T-helper 2 cell treated with Interferon-gamma antibody and Interleukin-4, amounts not matched to agents 5 μg/mL and 100 μg/mL, for 36 hours (primary cell): ENCODE data around the gene BATF3.

Source experiments
- DNase-seq: peaks from one replicate; pipeline ENCODE4 v3.0.0; 2021; ENCODE audit warnings: low spot score
- H3K27ac Mint-ChIP-seq: one replicate; pipeline ENCODE4 v1.8.0; 2021; ENCODE audit warnings: mild to moderate bottlenecking, mixed read lengths
- H3K27me3 Mint-ChIP-seq: one replicate; pipeline ENCODE4 v1.8.0; 2021; ENCODE audit warnings: low read depth, mixed read lengths
- H3K36me3 Mint-ChIP-seq: one replicate; pipeline ENCODE4 v1.8.0; 2021; ENCODE audit warnings: low read depth, mixed read lengths
- H3K4me1 Mint-ChIP-seq: one replicate; pipeline ENCODE4 v1.8.0; 2021; ENCODE audit warnings: low read depth, mixed read lengths
- H3K4me3 Mint-ChIP-seq: one replicate; pipeline ENCODE4 v1.8.0; 2022; ENCODE audit warnings: mild to moderate bottlenecking, moderate library complexity, mixed read lengths
- H3K9me3 Mint-ChIP-seq: one replicate; pipeline ENCODE4 v1.8.0; 2021; ENCODE audit warnings: mixed read lengths

Gene BATF3

DNA sequence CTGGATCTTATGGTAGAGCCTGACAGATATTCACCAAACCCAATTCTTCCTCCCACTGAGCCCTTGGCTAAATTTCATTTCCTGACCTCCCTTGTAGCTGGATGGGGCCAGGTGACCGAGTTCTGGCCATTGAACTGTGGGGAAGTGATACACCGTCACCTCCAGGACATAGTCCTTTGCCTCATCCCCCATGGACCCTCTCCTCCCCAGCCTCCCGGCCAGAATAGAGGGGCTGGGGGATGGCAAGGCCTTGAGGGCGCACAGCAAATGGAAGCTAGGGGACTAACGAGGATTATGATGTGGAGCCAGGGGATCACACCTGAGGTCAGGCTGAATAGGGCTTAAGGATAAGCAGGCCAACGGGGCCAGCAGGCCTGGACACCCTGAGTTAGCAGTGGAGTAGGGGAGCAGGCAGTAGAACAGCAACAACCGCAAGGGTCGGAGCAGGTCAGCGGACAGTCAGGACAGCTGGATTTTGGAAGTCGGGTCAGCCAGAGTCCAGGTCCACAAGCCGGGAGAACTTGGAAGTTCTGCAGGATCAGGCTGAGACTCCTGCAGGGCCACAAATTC is 15.0 kb downstream of the BATF3 start:
- Mint-ChIP-seq H3K4me3 (no peak overlapping the region), H3K27me3 (no peaks in the 10 kb centered on the region), H3K4me1 (peaks cover 54% of the 10 kb centered on the region), H3K9me3 (no peaks in the 10 kb centered on the region), H3K36me3 (peaks cover 10% of the 10 kb centered on the region), H3K27ac (no peak overlapping the region)
- DNase-seq, result peak; percentile 1

DNA sequence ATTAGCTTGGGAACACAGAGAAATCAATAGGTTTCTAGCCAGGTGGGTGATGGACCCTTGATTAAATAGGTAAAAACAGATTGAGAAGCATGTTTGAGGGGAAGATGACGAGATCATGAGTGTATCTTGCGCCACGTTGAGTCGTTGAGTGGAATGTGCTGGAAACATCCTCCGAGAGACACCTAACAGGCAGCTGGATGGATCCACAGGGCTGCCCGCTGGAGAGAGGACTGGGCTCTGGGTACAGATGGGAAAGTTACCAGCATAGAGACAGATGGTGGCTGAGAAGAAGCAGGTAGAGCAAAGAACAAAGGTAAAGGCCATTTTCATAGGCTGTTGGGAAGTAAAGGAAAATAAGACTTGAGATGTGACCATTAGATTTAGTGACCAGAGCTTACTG is 15.6 kb downstream of the BATF3 start:
- no peaks in the 10 kb centered on the region for H3K27me3 Mint-ChIP-seq
- peaks cover 10% of the 10 kb centered on the region for H3K36me3 Mint-ChIP-seq
- H3K9me3 Mint-ChIP-seq, result no peaks in the 10 kb centered on the region
- H3K4me3 Mint-ChIP-seq, result peak overlapping the region; percentile 71
- DNase-seq, result no peak
- peaks cover 58% of the 10 kb centered on the region for H3K4me1 Mint-ChIP-seq
- peak overlapping the region; percentile 87 for H3K27ac Mint-ChIP-seq

DNA sequence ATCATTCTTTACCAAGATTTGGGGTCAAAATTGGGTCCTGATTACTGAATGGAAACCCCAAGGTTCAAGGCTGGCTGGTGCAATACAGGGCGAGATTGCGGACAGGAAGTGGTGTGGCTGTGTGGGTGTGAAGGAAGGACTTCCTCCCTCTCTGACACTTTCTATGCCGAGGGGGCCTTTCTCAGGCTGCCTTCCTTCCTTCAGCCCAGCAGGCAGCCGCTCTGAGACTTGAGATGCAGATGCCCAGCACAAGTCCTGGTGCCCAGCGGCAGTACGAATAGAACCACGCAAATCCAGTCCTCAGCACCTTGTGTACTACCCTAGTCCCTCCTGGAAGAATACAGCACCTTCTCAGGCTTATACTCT is 16.3 kb downstream of the BATF3 start:
- H3K36me3 Mint-ChIP-seq, result peaks cover 10% of the 10 kb centered on the region
- H3K27me3 Mint-ChIP-seq, result no peaks in the 10 kb centered on the region
- H3K4me3 Mint-ChIP-seq, result peak overlapping the region; percentile 71
- DNase-seq, result peak; percentile 66
- H3K9me3 Mint-ChIP-seq, result no peaks in the 10 kb centered on the region
- H3K4me1 Mint-ChIP-seq, result peaks cover 65% of the 10 kb centered on the region
- H3K27ac Mint-ChIP-seq, result peak overlapping the region; percentile 87

DNA sequence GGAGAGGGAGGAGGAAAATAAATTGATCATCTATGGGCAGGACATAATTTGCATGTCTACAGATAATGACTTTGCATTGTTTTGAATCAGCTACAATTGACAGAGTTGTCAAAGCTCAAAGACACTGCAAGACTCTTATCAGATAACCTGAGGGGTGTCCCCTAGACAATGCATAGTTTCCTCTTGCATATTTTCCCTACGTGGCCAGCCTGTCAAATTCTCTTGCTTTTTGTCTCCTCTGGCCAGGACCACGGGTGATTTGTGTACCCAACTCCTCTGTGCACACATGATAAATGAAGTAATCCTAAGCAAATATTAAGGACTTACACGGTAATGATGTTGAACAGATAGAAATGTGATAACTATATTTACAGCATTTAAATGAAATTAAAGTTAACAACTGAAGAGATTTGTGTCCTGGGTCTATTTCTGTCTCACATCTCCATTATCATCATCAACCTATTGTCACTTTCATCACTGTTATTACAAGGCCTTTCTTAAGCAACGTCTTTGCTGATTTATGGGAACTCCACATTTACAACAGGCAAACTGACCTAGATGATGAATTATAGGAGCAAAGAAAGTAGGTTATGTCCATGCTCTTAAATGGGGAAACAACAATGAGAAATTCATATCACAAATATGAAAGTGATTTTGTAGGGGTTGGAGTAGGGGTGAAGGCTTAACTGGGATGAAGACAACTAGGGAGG is 18.8 kb downstream of the BATF3 start:
- Mint-ChIP-seq H3K27me3 (no peaks in the 10 kb centered on the region), H3K27ac (peak overlapping the region; percentile 42)

DNA sequence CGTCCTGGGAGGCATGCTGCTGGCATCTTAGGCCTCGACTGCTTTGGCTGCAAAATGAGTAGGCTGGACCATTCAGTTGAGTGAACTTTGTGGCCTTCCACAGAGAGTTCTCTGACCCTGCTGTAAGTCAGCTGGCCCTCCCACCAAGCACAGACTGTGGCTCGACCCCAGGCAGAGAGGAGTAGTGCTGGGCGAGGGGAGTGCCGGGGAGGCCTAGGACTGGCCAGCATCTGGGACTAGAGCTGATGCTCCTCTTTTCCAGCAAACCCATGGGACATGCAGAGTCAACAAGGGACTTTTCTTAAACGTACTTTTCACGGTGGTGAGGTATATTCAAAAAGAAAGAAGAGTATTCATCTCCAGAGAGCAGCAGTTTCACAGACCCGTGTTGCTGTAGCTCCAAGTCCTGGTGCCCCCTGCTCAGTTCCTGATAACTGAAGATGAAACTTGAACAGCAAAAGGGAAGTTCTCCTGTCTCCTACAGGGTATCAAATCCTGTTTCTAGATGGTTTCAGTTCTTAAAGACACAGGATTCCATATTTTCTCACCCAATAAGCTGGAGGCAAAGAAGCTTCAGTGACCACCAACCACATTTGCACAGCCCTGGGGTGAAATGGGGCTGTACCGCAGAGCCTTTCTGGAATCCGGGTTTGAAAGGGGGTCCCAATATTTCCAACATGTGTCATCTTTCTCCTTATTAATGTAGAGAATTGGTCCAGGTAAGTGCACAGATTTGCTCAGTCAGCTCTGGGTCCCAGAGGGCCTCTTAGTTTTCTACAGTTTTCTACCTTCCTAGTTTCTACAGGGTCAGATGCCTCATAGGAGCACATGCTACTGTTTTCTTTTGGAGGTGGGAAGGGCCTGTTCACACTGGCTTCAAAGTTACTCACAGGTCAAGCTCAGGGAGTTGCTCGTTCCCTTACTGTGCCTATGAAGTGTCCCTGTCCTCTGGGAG is 20.9 kb downstream of the BATF3 start:
- no peaks in the 10 kb centered on the region for H3K9me3 Mint-ChIP-seq
- peak overlapping the region; percentile 25 for H3K4me3 Mint-ChIP-seq
- H3K4me1 Mint-ChIP-seq, result peaks cover 47% of the 10 kb centered on the region

More for the DNA sequence above, 18.8 kb downstream of the BATF3 start:
- peaks cover 60% of the 10 kb centered on the region for H3K4me1 Mint-ChIP-seq
- peak overlapping the region; percentile 8 for H3K4me3 Mint-ChIP-seq
- peaks cover 4% of the 10 kb centered on the region for H3K36me3 Mint-ChIP-seq
- no peaks in the 10 kb centered on the region for H3K9me3 Mint-ChIP-seq
- DNase-seq, result peak; percentile 55

DNA sequence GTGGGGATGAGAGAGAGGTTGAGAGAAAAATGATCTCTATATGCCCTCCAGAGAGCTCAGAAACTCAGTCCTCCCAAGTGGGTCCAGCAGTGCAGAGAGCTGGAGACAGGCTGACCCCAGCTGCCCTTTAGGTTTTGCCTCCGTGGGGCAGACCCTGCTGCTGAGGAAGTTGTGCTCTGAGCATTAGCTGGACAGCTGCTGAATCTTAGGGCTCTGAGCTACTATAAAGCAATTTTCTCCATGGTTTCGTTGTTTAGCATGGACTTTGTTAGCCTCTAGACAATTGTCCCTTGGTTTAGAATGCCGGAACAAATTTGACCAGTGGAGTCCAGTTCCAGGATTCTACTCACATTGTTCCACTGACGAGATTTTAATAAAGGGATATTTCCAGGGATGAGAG is 22.1 kb downstream of the BATF3 start:
- no peak for DNase-seq
- Mint-ChIP-seq H3K27ac (peak overlapping the region; percentile 17), H3K27me3 (no peaks in the 10 kb centered on the region), H3K4me1 (peaks cover 36% of the 10 kb centered on the region), H3K9me3 (no peaks in the 10 kb centered on the region), H3K4me3 (no peak overlapping the region), H3K36me3 (no peaks in the 10 kb centered on the region)

More for the DNA sequence above, 20.9 kb downstream of the BATF3 start:
- DNase-seq, result peak; percentile 62
- Mint-ChIP-seq H3K27me3 (no peaks in the 10 kb centered on the region), H3K27ac (peak overlapping the region; percentile 23), H3K36me3 (no peaks in the 10 kb centered on the region)

DNA sequence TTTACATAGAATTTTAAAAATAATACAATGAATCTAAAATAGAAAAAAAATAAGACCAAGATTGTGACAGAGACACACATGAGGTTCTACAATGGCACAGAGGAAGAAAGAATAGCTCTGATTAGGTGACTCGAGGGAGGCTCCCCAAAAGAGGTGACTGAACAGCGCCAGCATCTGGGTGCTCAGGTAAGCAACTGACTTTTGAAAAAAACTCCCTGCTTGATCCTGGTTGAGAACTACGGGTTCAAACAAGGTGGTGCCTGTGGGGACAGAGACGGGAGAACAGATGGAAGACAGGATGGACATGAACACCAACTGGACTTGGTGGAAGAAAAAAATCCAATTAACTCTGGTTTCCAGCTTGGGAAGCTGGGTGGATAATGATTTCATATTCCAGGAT is 22.5 kb downstream of the BATF3 start:
- no peaks in the 10 kb centered on the region for H3K27me3 Mint-ChIP-seq
- no peak overlapping the region for H3K27ac Mint-ChIP-seq
- DNase-seq, result no peak
- H3K36me3 Mint-ChIP-seq, result no peaks in the 10 kb centered on the region
- H3K4me3 Mint-ChIP-seq, result no peak overlapping the region
- H3K4me1 Mint-ChIP-seq, result peaks cover 33% of the 10 kb centered on the region
- no peaks in the 10 kb centered on the region for H3K9me3 Mint-ChIP-seq

DNA sequence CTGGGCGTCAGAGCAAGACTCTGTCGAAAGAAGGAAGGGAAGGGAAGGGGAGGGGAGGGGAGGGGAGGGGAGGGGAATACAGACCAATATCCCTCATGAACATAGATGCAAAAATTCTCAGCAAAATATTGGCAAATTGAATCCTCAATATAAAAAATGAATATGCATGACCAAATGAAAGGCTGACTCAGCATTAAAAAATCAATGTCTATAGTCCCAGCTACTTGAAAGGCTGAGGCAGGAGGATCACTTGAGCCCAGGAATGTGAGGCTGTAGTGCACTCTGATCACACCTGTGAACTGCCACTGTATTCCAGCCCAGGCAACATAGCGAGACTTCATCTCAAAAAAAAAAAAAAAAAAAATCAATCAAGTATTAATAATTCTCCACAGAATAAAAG is 24.0 kb downstream of the BATF3 start:
- no peaks in the 10 kb centered on the region for H3K27me3 Mint-ChIP-seq
- no peaks in the 10 kb centered on the region for H3K36me3 Mint-ChIP-seq
- no peak overlapping the region for H3K27ac Mint-ChIP-seq
- DNase-seq, result no peak
- no peaks in the 10 kb centered on the region for H3K9me3 Mint-ChIP-seq
- peaks cover 35% of the 10 kb centered on the region for H3K4me1 Mint-ChIP-seq
- no peak overlapping the region for H3K4me3 Mint-ChIP-seq

DNA sequence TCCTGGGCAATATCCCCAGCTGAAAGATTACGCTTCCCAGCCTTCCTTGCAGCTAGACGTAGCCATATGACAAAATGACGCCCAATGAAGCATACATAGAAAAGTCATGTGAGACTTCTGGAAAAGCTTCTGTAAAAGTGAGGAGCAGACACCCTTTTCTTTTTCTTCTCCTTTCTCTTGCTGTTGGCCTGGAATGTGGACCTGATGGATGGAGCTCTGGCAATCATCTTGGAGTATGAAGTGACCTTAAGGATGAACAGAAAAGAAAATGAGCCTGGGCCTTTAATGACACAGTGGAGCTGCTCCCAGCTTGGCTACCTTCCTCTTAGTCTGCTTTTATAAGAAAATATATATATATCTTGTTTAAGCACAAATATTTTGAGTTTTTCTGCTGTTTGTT is 24.8 kb downstream of the BATF3 start:
- no peak overlapping the region for H3K27ac Mint-ChIP-seq
- H3K4me1 Mint-ChIP-seq, result peaks cover 29% of the 10 kb centered on the region
- no peaks in the 10 kb centered on the region for H3K9me3 Mint-ChIP-seq
- no peaks in the 10 kb centered on the region for H3K27me3 Mint-ChIP-seq
- no peak overlapping the region for H3K4me3 Mint-ChIP-seq
- H3K36me3 Mint-ChIP-seq, result no peaks in the 10 kb centered on the region
- no peak for DNase-seq

DNA sequence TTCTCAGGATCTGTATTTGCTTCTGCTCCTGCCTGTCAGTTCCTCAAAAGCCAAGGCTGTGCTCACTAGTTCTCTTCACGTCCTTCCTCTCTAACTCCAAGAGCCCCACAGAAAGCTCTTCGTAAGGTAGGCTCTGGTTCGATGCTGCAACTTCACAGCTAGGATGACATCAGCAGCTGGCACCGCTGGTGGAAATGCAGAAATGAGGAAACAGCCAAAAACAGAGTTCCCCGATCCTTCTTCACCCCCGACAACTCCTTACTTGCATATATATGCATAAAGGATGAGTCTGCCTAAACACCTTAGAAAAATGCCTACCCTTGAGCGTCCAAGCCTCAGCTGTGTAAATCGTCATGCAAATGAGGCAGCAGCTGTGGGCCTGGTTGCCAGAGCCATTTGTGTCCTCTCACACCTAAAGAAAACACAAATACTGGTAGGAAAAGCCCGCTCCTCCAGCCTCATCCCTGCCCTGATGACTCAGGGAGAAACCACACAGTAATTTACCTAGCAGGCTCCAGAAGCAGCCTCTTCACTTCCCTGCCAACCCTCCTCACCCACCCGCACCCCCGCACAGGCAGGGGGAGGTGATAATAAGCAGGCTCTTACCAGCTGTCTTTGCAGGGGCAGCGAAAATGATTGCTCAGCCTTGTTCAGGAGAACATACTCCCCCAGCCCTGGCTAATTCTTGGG is 28.2 kb downstream of the BATF3 start:
- peaks cover 26% of the 10 kb centered on the region for H3K4me1 Mint-ChIP-seq
- H3K27me3 Mint-ChIP-seq, result no peaks in the 10 kb centered on the region
- no peak overlapping the region for H3K4me3 Mint-ChIP-seq
- no peaks in the 10 kb centered on the region for H3K36me3 Mint-ChIP-seq
- DNase-seq, result no peak
- H3K27ac Mint-ChIP-seq, result no peak overlapping the region
- H3K9me3 Mint-ChIP-seq, result no peaks in the 10 kb centered on the region

DNA sequence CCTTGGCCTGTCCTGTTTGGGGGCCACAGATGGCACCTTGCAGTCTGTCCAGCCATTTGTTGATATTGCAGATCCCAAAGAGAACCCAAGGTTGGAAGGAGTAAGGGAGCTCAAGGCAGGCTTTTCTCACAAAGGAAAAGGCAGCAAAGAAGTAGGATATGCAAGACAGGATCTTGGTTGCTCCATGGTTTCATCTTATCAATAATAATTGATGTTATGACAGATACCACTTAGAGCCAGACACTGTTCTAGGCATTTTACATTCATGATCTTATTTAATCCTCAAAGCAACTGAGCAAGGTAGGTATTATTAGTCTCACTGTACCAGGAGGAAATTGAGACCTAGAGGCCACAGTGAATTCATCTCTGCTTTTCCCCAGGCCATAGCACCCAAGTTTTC is 28.8 kb downstream of the BATF3 start:
- no peak overlapping the region for H3K27ac Mint-ChIP-seq

DNA sequence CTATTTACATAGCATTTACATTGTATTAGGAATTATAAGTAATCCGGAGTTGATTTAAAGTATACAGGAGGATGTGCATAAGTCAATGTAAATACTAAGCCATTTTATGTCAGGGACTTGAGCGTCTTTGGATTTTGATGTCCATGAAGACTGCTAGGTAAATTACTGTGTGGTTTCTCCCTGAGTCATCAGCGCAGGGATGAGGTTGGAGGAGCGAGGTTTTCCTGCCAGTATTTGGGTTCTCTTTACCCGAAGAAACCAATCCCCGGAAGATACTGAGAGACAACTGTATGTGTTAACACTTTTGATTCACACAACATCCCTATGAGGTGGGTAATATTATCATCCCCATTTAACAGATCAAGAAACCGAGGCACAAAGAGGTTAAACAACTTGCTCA is 29.3 kb downstream of the BATF3 start:
- H3K4me3 Mint-ChIP-seq, result no peak overlapping the region
- peaks cover 32% of the 10 kb centered on the region for H3K4me1 Mint-ChIP-seq
- H3K9me3 Mint-ChIP-seq, result no peaks in the 10 kb centered on the region
- no peaks in the 10 kb centered on the region for H3K36me3 Mint-ChIP-seq
- H3K27ac Mint-ChIP-seq, result no peak overlapping the region
- DNase-seq, result peak; percentile 1
- no peaks in the 10 kb centered on the region for H3K27me3 Mint-ChIP-seq

More for the DNA sequence above, 28.8 kb downstream of the BATF3 start:
- DNase-seq, result no peak
- H3K9me3 Mint-ChIP-seq, result no peaks in the 10 kb centered on the region
- H3K27me3 Mint-ChIP-seq, result no peaks in the 10 kb centered on the region
- H3K4me3 Mint-ChIP-seq, result no peak overlapping the region
- H3K4me1 Mint-ChIP-seq, result peaks cover 29% of the 10 kb centered on the region
- H3K36me3 Mint-ChIP-seq, result no peaks in the 10 kb centered on the region

DNA sequence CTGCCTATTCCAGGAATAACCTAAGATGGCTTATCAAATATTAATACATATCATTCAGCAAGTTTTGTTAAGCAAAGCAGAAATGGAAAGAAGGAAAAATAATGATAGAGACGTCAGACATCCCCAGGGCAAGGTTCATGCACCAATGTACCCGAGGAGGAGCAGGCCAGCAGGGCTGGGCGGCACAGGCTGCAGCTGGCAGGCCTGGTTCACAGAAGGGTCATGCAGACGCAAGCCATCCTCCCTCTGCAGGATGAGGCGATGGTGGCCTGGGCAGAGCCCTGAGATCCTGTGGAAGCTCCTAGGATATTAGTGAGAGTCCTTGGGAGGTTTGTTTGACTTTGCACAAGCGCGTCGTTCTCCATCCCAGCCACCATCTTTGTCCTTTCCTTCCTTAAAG is 30.0 kb downstream of the BATF3 start:
- Mint-ChIP-seq H3K27me3 (no peaks in the 10 kb centered on the region), H3K4me1 (peaks cover 37% of the 10 kb centered on the region), H3K9me3 (no peaks in the 10 kb centered on the region), H3K27ac (no peak overlapping the region), H3K36me3 (no peaks in the 10 kb centered on the region), H3K4me3 (no peak overlapping the region)
- peak; percentile 3 for DNase-seq
